SIG-M5 treated with dmso at 0.1 percent for 504 hours (cell line): ENCODE data around the gene TMA7B.

Source experiments
- DNase-seq: peaks from one replicate; lab custom pipeline; 2025; ENCODE audit not compliant: unreplicated experiment; lab: John Stamatoyannopoulos, UW

Gene TMA7B

DNA sequence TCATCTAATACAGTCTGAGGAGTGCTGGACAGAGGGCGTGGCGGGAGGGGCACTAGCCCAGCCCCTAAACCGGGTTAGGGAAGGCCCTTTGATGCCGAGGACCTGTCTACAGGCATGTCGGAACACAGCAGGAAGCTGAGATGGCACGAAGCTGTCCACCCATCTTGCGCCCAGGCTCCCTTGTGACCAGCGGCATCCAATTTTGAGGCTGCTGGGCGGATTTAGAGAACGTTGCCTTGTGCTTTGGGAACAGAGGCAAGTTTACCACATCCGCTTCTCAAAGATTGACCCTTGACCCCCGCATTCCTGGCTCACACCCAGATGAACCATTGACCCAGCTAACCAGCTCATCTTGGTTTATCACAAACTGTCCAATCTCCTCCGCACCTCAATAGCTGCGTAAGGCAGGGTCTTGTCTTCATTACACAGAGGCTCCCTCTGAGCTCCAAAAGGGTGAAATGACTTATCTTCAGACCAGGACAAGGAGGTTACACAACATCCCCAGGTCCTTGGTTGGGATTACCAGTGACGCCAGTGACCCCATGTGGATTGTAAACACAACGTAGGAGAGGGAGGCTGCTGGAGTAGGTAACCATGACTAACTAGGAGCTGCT is 39.1 kb downstream of the TMA7B start:
- DNase-seq: no peak

DNA sequence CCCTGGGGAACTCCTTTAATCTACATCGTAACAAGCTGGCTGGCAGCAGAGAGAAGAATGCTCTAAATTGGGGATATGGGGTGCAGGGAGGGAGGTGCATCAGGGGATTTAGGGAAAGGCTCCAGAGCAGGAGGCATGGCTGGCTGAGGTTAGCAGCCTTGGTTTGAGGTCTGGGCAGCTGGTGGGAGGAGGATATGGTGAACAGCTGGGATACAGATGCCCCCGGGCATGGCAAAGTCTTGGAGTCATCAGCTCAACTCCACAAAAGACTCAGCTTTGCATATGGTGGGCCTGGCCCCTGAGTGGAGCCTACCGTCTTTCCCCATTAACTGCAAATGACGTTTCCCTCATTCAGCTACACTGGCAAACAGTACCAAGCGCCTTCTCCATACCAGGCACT is 40.0 kb downstream of the TMA7B start:
- no peak for DNase-seq

DNA sequence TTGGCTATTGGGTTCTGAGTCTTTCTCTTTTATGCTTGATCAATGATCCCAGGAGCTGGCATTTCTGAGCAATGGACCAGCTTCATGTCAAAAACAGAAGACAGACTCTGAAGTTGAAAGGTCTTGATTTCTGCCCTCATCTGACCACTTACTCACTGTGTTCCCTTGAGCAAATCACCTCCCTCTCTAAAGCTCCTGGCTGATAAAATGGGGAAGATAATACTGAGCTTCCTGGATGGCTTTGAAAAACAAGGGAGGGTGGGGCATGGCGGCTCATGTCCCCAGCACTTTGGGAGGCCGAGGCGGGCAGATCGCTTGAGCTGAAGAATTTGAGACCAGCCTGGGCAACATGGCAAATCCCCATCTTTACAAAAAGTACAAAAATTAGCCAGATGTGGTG is 40.9 kb downstream of the TMA7B start:
- DNase-seq: no peak

DNA sequence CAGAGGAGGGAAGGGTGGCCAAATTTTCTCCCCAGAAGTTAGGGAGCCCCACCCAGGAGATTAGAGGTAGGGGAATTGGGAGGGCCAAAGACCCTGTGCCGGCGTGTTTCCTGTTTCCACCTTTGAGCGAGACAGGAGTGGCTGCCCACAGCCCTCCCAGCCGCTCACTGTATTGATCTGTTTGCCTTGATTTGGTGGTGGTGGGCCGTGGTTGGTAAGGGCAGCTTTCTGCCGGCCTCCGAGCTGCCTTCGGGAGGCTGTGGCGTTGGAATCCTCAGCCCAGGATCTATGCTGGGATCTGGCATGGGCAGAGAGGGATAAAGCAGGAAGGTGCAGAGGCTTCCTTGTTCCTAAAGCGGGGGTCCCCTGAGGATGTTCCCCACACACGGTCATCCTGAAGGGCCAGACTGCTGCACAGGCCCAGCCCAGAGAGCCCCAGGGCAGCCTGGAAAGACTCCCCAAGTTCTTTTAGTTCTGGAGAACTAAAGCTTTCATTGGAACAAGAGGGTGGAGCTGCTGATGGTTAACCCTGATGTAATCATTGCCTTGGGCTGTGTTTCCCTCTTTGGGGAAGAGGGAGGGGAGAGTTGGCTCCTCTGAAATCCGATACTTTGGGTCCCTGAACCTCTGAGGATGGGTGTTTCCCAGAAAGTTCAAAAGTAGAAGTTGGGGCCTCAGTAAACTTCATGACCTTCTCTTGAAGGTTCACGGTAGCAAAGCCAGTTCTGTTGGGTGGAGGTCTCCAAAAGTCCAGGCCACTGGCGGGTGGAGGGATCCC is 41.8 kb downstream of the TMA7B start:
- DNase-seq: no peak

DNA sequence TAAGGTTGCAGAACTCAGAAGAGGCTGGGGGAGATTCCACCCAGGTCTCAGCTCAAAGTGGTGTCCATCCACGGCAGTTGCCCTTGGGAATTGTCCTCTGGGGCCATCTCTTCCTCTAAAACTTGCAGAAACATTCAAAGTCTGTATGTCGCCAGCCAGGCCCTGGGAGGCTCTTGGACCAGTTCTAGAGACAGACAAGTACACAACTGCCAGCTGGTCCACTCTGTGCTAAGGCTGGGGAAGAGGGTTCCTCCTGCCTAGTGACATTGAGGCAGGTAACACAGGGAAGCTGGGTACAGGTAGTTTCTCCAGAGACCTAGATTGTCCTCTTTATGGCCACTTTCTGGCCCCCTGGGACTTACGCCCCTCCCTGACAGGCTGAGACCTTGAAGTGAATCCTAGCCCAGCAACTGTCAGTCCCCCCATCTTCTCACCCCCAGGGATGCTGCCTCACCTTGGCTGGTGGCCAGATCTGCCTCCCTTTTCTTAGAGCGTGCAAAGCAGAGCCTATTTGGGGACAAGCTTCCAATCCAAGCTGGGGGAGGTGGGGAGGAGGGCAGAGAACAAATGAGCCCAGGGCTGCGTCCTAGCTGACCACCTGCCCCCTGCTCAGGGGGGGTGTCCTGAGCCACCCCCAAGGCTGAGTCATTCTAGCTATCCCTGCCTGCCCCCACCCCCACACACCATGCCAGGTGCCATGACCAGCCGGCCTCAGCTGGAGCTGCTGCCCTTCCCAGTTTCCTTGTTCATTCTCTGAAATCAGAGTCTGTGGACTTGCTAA is 42.9 kb downstream of the TMA7B start:
- no peak for DNase-seq

DNA sequence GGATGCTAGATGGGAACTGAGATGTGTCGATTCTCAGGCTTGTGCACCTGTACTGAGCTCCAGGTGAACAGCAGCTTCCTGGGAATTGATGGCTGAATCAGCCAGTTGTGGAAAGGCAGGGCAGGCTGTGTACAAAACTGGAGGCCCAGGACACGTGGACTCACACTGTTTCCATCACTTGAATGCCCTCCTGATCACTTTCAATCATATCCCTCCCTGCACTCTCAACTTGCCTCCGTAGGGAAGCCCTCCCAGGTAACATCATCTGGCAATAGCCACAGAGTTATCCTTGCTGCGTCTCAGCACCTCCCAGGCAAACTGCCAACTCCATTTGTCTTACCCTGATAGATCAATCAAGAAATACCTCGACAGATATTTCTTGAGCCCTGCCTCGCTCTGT is 44.6 kb downstream of the TMA7B start:
- DNase-seq: no peak

DNA sequence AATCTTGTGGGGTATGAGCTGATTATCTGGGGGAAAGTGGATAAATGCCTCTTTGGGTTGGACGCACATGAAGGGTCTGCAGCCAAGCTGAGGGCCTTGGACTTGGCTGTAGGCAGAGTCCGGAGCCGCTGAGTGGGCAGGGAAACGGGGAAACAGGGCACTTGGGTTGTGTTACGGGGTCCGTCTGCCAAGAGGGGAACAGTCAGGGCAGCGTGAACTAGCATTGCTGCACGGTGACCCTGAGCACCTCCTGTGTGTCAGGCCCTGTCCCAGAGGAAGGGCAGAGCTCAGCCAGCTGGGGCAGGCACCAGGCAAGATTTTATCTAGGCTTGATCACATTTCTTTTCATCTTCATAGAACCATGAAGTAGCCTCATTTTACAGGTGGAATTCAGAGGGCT is 46.4 kb downstream of the TMA7B start:
- no peak for DNase-seq

DNA sequence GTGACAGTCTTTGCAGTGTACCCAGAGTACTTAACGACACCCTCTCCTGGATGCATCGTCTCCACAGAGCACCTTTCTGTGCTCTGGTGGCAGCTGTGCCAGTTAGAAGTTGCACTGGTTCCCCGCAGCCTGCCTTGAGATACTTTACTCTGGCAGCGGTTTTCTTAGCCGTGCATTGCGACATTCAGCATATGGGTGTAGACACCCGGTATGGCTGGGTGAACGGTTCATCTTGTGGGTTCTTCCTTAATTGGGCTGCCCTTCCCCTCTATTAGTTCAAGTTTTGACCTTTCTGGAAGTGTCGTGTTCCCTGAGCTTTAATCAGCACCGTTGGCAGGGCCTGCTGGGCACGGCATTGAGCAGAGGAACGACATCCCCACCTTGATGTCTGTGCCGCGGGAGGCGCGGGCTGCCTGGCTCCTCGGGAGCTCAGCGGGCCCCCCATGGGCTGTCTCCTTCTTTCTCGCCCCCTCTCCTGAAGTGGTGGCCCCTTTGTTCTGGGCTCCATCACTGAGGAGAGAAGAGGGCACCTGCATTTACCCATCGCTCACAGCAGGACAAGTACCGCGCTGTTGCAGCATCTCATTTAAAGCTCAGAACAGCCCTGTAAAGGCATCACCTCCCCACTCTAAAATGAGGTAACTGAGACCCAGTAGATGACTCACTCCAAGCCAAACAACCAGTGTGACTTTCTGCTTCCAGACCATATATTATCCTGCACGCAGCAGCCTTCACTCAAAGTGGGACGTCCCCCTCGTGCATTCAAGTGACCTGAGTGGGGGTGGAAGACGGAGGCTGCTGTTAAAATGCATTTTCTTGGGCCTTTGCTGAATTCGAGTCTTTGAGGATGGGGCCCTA is 47.9 kb downstream of the TMA7B start:
- peak; percentile 86 for DNase-seq

DNA sequence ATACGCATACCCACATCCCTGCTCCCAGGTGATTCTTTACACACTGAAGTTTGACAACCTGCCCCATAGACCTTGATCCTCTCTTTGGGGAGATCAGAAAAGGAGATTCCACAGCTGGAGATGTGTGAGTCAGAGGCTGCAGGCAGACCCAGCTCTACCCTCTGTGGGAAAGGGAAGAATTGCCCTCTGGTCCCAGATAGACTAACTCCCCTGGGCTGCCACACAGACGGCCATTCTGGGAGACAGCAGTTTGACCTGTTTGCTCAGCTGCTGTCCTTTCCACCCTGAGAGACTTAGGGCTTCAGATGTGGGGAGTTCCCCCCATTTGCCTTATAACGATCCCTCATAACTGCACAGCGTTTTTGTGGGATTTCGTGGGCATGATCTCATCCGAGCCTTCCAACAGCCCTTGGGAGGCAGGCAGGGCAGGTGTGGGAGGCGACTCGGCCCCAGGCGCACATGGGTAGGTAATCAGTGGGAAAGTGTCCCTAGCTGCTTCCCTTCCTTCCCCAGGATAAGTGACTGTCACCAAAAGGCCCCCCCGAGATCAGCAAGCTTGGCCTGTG is 48.6 kb downstream of the TMA7B start:
- DNase-seq: no peak

DNA sequence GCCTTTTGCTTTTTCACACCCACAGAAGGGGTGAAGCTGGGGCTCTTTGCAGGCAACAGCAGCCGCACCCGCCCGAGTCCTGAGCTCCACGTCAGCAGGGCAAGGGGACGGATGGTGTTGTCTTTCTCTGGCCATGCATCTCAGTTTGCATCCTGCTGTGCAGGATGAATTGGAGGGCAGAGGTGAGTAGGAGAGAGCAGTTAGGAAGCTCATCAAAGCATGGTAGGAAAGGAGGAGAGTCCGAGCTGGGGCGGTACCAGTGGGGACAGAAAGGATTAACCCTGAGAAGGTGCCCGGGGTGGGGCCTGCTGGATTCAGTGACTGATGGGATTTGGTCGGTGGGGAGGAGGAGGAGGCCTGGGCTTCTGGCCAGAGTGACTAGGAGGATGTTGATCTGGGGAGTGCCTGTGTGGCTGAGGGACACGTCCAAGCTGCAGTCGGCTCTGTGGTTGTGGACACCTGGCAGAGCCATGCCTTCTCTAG is 49.1 kb downstream of the TMA7B start:
- no peak for DNase-seq

DNA sequence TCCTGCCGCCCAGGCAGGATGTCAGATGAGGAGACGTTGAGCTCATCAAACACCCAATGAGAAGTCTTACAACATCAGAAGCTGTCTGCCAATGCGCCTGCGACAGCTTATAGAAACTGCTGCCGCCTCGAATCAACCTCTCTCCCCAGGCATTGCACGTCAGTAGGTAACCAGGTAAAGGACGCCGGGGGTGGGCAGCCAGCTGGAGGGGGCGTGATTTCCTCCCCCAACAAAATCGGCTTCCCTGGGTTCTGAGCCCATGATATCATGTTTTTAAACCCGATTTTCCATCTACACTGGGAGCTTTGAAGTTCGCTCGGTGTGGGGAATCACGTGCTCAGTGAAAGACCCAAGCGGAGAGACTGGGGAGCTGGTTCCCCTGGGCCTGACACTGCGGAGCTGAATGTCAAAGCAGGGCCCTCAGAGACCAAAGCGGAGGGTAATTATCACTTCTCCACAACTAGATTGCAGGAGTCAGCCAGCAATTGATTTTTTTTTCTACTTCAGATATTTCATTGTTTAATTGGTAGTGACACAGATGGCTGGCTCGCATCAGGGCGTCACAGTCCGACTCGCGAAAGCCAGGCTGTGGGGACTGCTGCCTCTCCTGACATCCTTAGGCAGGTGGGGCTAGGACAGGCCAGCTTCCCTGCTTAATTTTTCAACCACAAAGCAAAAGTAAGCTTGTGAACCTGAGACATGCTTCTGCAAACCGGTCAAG is 49.9 kb downstream of the TMA7B start:
- DNase-seq: no peak

DNA sequence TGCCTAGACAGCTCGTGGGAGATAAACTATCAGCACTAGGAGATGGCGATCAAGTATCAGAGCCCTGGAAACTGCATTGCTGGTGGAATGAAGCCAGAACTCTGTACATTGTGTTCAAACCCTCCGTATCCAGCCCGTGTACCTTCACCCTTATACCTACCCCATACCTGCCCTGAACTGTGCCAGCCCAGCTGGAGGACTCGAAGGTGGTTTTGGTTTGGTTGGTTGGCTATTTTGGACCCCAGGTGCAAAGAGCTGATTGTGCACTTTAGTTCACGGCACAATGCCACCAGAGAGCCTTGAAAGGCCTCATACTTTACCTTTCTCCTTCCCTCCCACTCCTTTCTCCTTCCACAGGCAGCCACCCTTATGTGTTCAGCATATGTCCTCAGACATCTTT is 50.5 kb downstream of the TMA7B start:
- no peak for DNase-seq
